H9 (cell line): ENCODE results near the gene ATG4D. TPM values are rescaled to one million over a fixed set of nuclear protein-coding genes. Genes with fewer than 3 reads are reported as not detected.

Experiments used
- DNase-seq: peaks from one replicate; pipeline ENCODE4 v3.0.0-alpha.2; 2017
- H2AFZ ChIP-seq: one replicate; pipeline ENCODE4 v1.6.1; 2013; ENCODE audit warnings: mild to moderate bottlenecking, low read length, control low read depth, moderate library complexity
- H2AK5ac ChIP-seq: 2 replicates; pipeline ENCODE4 v1.6.1; 2013; ENCODE audit warnings: low read length, control low read depth, mixed read lengths; ENCODE audit not compliant: insufficient read length
- H2BK120ac ChIP-seq: one replicate; pipeline ENCODE4 v1.6.1; 2013; ENCODE audit warnings: low read depth, mild to moderate bottlenecking, low read length, control low read depth, inconsistent platforms; ENCODE audit not compliant: poor library complexity, severe bottlenecking
- H2BK12ac ChIP-seq: 2 replicates; pipeline ENCODE4 v1.6.1; 2013; ENCODE audit warnings: low read length, control low read depth, mixed read lengths, low read depth; ENCODE audit not compliant: insufficient read length
- H2BK15ac ChIP-seq: 2 replicates; pipeline ENCODE4 v1.6.1; 2013; ENCODE audit warnings: low read depth, low read length, control low read depth
- H2BK20ac ChIP-seq: one replicate; pipeline ENCODE4 v1.6.1; 2013; ENCODE audit warnings: low read depth, mild to moderate bottlenecking, low read length, control low read depth, inconsistent platforms; ENCODE audit not compliant: poor library complexity, severe bottlenecking
- H2BK5ac ChIP-seq: 2 replicates; pipeline ENCODE4 v1.6.1; 2013; ENCODE audit warnings: low read length, control low read depth, mixed read lengths; ENCODE audit not compliant: insufficient read length
- H3K14ac ChIP-seq: 2 replicates; pipeline ENCODE4 v1.6.1; 2013; ENCODE audit warnings: low read length, control low read depth; ENCODE audit not compliant: insufficient read depth
- H3K18ac ChIP-seq: 2 replicates; pipeline ENCODE4 v1.6.1; 2013; ENCODE audit warnings: low read depth, mild to moderate bottlenecking, mixed read lengths, low read length, control low read depth; ENCODE audit not compliant: insufficient read length
- H3K23ac ChIP-seq: 2 replicates; pipeline ENCODE4 v1.6.1; 2013; ENCODE audit warnings: low read length, control low read depth, mixed read lengths, low read depth; ENCODE audit not compliant: insufficient read length
- H3K23me2 ChIP-seq: 2 replicates; pipeline ENCODE4 v1.6.1; 2013; ENCODE audit warnings: low read depth, mild to moderate bottlenecking, mixed read lengths, low read length, control low read depth; ENCODE audit not compliant: insufficient read length, poor library complexity, severe bottlenecking
- H3K27ac ChIP-seq: 2 replicates; pipeline ENCODE4 v1.5.1; 2013; ENCODE audit warnings: low read length, control low read depth, mixed read lengths, low read depth; ENCODE audit not compliant: insufficient read length
- H3K27me3 ChIP-seq: 2 replicates; pipeline ENCODE4 v1.6.1; 2013; ENCODE audit warnings: low read length, control low read depth, inconsistent platforms; ENCODE audit not compliant: insufficient read depth
- H3K4ac ChIP-seq: 2 replicates; pipeline ENCODE4 v1.6.1; 2013; ENCODE audit warnings: low read depth, mild to moderate bottlenecking, control low read depth, inconsistent platforms, low read length, moderate library complexity
- H3K4me1 ChIP-seq: 2 replicates; pipeline ENCODE4 v1.6.1; 2013; ENCODE audit warnings: low read length, control low read depth, inconsistent platforms; ENCODE audit not compliant: insufficient read depth
- H3K4me2 ChIP-seq: 2 replicates; pipeline ENCODE4 v1.6.1; 2013; ENCODE audit warnings: low read length, control low read depth, mixed read lengths; ENCODE audit not compliant: insufficient read length, insufficient read depth
- H3K56ac ChIP-seq: 2 replicates; pipeline ENCODE4 v1.6.1; 2013; ENCODE audit warnings: low read depth, mild to moderate bottlenecking, mixed read lengths, low read length, control low read depth; ENCODE audit not compliant: insufficient read length
- H3K79me1 ChIP-seq: 2 replicates; pipeline ENCODE4 v1.6.1; 2013; ENCODE audit warnings: low read depth, mild to moderate bottlenecking, moderate library complexity, low read length, control low read depth, inconsistent platforms; ENCODE audit not compliant: insufficient read depth, poor library complexity, severe bottlenecking
- H3K79me2 ChIP-seq: 2 replicates; pipeline ENCODE4 v1.6.1; 2013; ENCODE audit warnings: low read length, control low read depth, inconsistent platforms; ENCODE audit not compliant: insufficient read depth
- H3K9ac ChIP-seq: 2 replicates; pipeline ENCODE4 v1.6.1; 2013; ENCODE audit warnings: low read length, control low read depth, mixed read lengths; ENCODE audit not compliant: insufficient read length; ENCODE audit errors: extremely low read depth
- H3K9me3 ChIP-seq: one replicate; pipeline ENCODE4 v1.6.1; 2013; ENCODE audit warnings: low read depth, low read length, inconsistent platforms; ENCODE audit not compliant: control insufficient read depth
- H3T11ph ChIP-seq: one replicate; pipeline ENCODE4 v1.6.1; 2013; ENCODE audit warnings: mild to moderate bottlenecking, low read length, control low read depth, inconsistent platforms
- H4K20me1 ChIP-seq: one replicate; pipeline ENCODE4 v1.6.1; 2013; ENCODE audit not compliant: control insufficient read depth, insufficient read length, insufficient read depth
- H4K5ac ChIP-seq: 2 replicates; pipeline ENCODE4 v1.6.1; 2013; ENCODE audit warnings: low read depth, mild to moderate bottlenecking, mixed read lengths, low read length, control low read depth; ENCODE audit not compliant: insufficient read length
- H4K8ac ChIP-seq: replicated peaks from 2 replicates; pipeline ENCODE4 v1.6.1; 2013; ENCODE audit warnings: low read length, control low read depth, mixed read lengths, low read depth; ENCODE audit not compliant: insufficient read length
- H4K91ac ChIP-seq: 2 replicates; pipeline ENCODE4 v1.6.1; 2013; ENCODE audit warnings: low read depth, mild to moderate bottlenecking, moderate library complexity, mixed read lengths, low read length, control low read depth; ENCODE audit not compliant: insufficient read length
- H3K27ac Mint-ChIP-seq, 3 experiments: 2 replicates in 2 of 3; 3 replicates in 1 of 3; pipeline ENCODE4 v1.8.0; 2020 to 2021; ENCODE audit warnings: mixed read lengths in 3 of 3, mild to moderate bottlenecking in 1 of 3, moderate library complexity in 1 of 3
- H3K27me3 Mint-ChIP-seq: 2 replicates; pipeline ENCODE4 v1.8.0; 2021; ENCODE audit warnings: low read depth, mild to moderate bottlenecking, moderate library complexity, mixed read lengths
- H3K36me3 Mint-ChIP-seq, 3 experiments: 2 replicates in 2 of 3; 3 replicates in 1 of 3; pipeline ENCODE4 v1.8.0; 2020 to 2021; ENCODE audit warnings: low read depth in 3 of 3, mixed read lengths in 3 of 3; ENCODE audit not compliant: insufficient read depth in 1 of 3
- H3K4me1 Mint-ChIP-seq, 2 experiments: 2 replicates each; pipeline ENCODE4 v1.8.0; 2020; ENCODE audit warnings: mixed read lengths in 2 of 2
- H3K4me3 Mint-ChIP-seq, 2 experiments: 2 replicates in 1 of 2; 3 replicates in 1 of 2; pipeline ENCODE4 v1.8.0; 2020 to 2021; ENCODE audit warnings: mild to moderate bottlenecking in 2 of 2, mixed read lengths in 2 of 2, moderate library complexity in 1 of 2
- H3K9me3 Mint-ChIP-seq, 2 experiments: 2 replicates in 1 of 2; 3 replicates in 1 of 2; pipeline ENCODE4 v1.8.0; 2020; ENCODE audit warnings: mild to moderate bottlenecking in 2 of 2, mixed read lengths in 2 of 2, moderate library complexity in 1 of 2
- CTCF ChIP-seq: fragments of 200-600 bp; sonication (generic); conservative IDR thresholded peaks from 3 replicates; pipeline ENCODE4 v1.8.0; 2021; ENCODE audit warnings: antibody characterized with exemption, mild to moderate bottlenecking
- WGBS: extraction: QIAGEN DNeasy Blood & Tissue Kit; methylation state at CpG from one replicate; pipeline ENCODE4 v1.1.7; 2013; ENCODE audit warnings: missing lambda C conversion rate, low lambda C conversion rate, mixed read lengths; ENCODE audit not compliant: insufficient read length; ENCODE audit errors: extremely low coverage; 5-methylcytosine and 5-hydroxymethylcytosine counted together
- total RNA-seq: library from RNA; stranded (reverse); gene quantifications from 2 replicates; pipeline ENCODE4 v1.2.1, GENCODE V29; 2021

ATG4D gene
- total RNA-seq, 1 experiment from 2014 or later = 55.8 TPM

- H3K9me3 Mint-ChIP-seq = no peaks in the 10 kb centered on the region
- Histone ChIP-seq H2BK5ac (no peak overlapping the region), H3K27me3 (no peaks in the 10 kb centered on the region), H3K9ac (no peak overlapping the region), H4K20me1 (no peaks in the 10 kb centered on the region), H4K8ac (no peak overlapping the region), H2BK15ac (no peak overlapping the region), H3K23me2 (peaks cover 7% of the 10 kb centered on the region), H3K23ac (no peak overlapping the region), H2AFZ (no peak overlapping the region), H3K79me1 (peaks cover 2% of the 10 kb centered on the region), H3K18ac (no peak overlapping the region), H4K91ac (no peak overlapping the region), H2BK120ac (no peak overlapping the region), H3K4me2 (no peak overlapping the region), H3K27ac (no peak overlapping the region), H2AK5ac (no peak overlapping the region), H3K4me1 (peaks cover 2% of the 10 kb centered on the region; the same call in 1 of the 2 replicates), H3K14ac (no peak overlapping the region), H3K56ac (no peak overlapping the region), H3K79me2 (peaks cover 15% of the 10 kb centered on the region; the same call in 1 of the 2 replicates), H3T11ph (no peak overlapping the region), H2BK20ac (no peak overlapping the region), H3K4ac (no peak overlapping the region), H3K9me3 (no peaks in the 10 kb centered on the region), H2BK12ac (no peak overlapping the region), H4K5ac (no peak overlapping the region)
- WGBS = no CpG with 5 or more reads among the region's 4 CpGs
- no peaks in the 10 kb centered on the region for H3K27me3 Mint-ChIP-seq
- peak overlapping the region in 1 of 3 experiments; percentile 31; a peak in 1 of 7 replicates for H3K27ac Mint-ChIP-seq
- peaks cover 20 to 24% of the 10 kb centered on the region in 2 experiments for H3K4me1 Mint-ChIP-seq
- no peak for DNase-seq
- TF ChIP-seq CTCF = no peak
- H3K4me3 Mint-ChIP-seq = no peak overlapping the region
- H3K36me3 Mint-ChIP-seq = peaks cover 18 to 61% (median 55%) of the 10 kb centered on the region in 3 experiments
These were observed 46.3 kb upstream of the ATG4D start for GRCh38 chr19:10497371-10497770.
